ENCODE results near the gene PPM1B.
A peak's percentile ranks its signal among the peaks of the same experiment; 100 is the strongest.

PPM1B gene

DNA sequence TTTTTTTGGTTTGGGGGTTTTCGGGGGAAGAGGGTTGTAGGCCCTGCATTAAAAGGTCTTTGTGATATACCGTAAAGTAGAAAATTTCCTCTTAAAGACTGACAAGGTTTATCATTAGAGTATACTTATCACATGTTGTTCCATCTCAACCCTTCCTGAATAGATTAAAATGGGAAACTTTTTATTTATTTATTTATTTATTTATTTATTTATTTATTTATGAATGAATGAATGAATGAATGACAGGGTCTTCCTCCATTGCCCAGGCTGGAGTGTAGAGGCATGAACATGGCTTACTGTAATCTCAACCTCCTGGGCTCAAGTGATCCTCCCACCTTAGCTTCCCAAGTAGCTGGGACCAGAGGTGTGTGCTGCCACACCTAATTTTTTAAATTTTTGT, 58.1 kb downstream of the PPM1B start:
- Histone ChIP-seq H4K8ac (ENCODE audit: low read depth, low read length) (no peak overlapping the region), H2BK5ac (ENCODE audit: low read depth, low read length, poor library complexity) (no peak overlapping the region), H3K23ac (ENCODE audit: low read length) (no peak overlapping the region), H3K18ac (ENCODE audit: low read length) (no peak overlapping the region), H3K27ac (ENCODE audit: low read depth, low read length) (no peak overlapping the region), H3K4me1 (ENCODE audit: control insufficient read depth in 1 of 2, insufficient read depth in 2 of 2, low read length in 2 of 2) (no peaks in the 10 kb centered on the region), H3K9ac (ENCODE audit: low read length) (no peak overlapping the region), H2BK12ac (ENCODE audit: low read length) (no peak overlapping the region), H2AFZ (ENCODE audit: insufficient read depth, low read length, poor library complexity) (no peak overlapping the region), H3K4me3 (ENCODE audit: low read depth, low read length) (no peak overlapping the region), H2BK120ac (ENCODE audit: insufficient read depth, low read length, poor library complexity) (no peak overlapping the region), H3K27me3 (ENCODE audit: insufficient read depth, low read length) (no peaks in the 10 kb centered on the region), H3K4me2 (ENCODE audit: low read length) (no peak overlapping the region), H3K36me3 (ENCODE audit: control insufficient read depth in 1 of 2, insufficient read depth in 2 of 2, low read length in 2 of 2) (peaks cover 5 to 7% of the 10 kb centered on the region in 2 experiments), H4K12ac (ENCODE audit: low read depth, low read length) (no peak overlapping the region), H2AK5ac (ENCODE audit: low read length) (no peak overlapping the region), H3K79me2 (ENCODE audit: control insufficient read depth, insufficient read depth, low read length, poor library complexity) (no peaks in the 10 kb centered on the region), H3K14ac (ENCODE audit: low read length) (no peak overlapping the region), H3K79me1 (ENCODE audit: low read length) (no peaks in the 10 kb centered on the region), H3K9me3 (ENCODE audit: insufficient read depth, low read depth, low read length) (no peaks in the 10 kb centered on the region), H4K91ac (ENCODE audit: low read depth, low read length) (no peak overlapping the region), H3K4ac (ENCODE audit: low read depth, low read length) (no peak overlapping the region)
- no CpG with 5 or more reads among the region's 2 CpGs for WGBS (ENCODE audit: extremely low coverage, insufficient coverage, insufficient read length)
- DNase-seq: no peak

DNA sequence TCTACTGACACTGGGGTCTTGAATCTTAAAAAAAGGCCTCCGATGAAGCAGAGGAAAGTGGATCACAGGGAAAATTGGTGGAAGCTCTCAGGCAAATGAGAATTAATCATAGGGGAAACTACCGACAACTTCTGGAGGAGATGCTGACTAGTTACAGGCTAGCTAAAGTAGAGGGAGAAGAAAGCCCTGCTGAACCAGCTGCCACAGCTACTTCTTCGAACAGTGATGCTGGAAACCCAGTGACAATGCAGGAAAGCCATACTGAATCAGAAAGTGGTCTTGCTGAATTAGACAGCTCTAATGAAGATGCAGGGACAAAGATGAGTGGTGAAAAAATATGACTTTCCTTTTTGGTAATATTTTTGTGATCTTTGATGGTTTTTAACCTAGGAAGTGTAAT, 61.7 kb downstream of the PPM1B start:
- Histone ChIP-seq H3K4me3 (ENCODE audit: low read depth, low read length) (no peak overlapping the region), H3K9ac (ENCODE audit: low read length) (no peak overlapping the region), H3K9me3 (ENCODE audit: insufficient read depth, low read depth, low read length) (no peaks in the 10 kb centered on the region), H3K4me2 (ENCODE audit: low read length) (no peak overlapping the region), H3K23ac (ENCODE audit: low read length) (no peak overlapping the region), H2AFZ (ENCODE audit: insufficient read depth, low read length, poor library complexity) (no peak overlapping the region), H2BK12ac (ENCODE audit: low read length) (no peak overlapping the region), H3K4ac (ENCODE audit: low read depth, low read length) (peak overlapping the region; percentile 14), H2BK5ac (ENCODE audit: low read depth, low read length, poor library complexity) (no peak overlapping the region), H3K79me2 (ENCODE audit: control insufficient read depth, insufficient read depth, low read length, poor library complexity) (no peaks in the 10 kb centered on the region), H3K18ac (ENCODE audit: low read length) (no peak overlapping the region), H2AK5ac (ENCODE audit: low read length) (no peak overlapping the region), H3K14ac (ENCODE audit: low read length) (no peak overlapping the region), H4K12ac (ENCODE audit: low read depth, low read length) (no peak overlapping the region), H3K36me3 (ENCODE audit: control insufficient read depth in 1 of 2, insufficient read depth in 2 of 2, low read length in 2 of 2) (peaks cover 3 to 4% of the 10 kb centered on the region in 2 experiments), H3K27ac (ENCODE audit: low read depth, low read length) (no peak overlapping the region), H2BK120ac (ENCODE audit: insufficient read depth, low read length, poor library complexity) (no peak overlapping the region), H3K4me1 (ENCODE audit: control insufficient read depth in 1 of 2, insufficient read depth in 2 of 2, low read length in 2 of 2) (peaks cover 0 to 2% of the 10 kb centered on the region in 2 experiments), H4K8ac (ENCODE audit: low read depth, low read length) (no peak overlapping the region), H3K27me3 (ENCODE audit: insufficient read depth, low read length) (no peaks in the 10 kb centered on the region), H3K79me1 (ENCODE audit: low read length) (no peaks in the 10 kb centered on the region), H4K91ac (ENCODE audit: low read depth, low read length) (no peak overlapping the region)
- no CpG with 5 or more reads among the region's 3 CpGs for WGBS (ENCODE audit: extremely low coverage, insufficient coverage, insufficient read length)
- no peak for DNase-seq

GRCh38 chr2:44233450-44234128, 64.9 kb downstream of the PPM1B start:
- H3K4me2 ChIP-seq (ENCODE audit: low read length): no peak overlapping the region
- no peaks in the 10 kb centered on the region for H3K27me3 ChIP-seq (ENCODE audit: insufficient read depth, low read length)
- no peak overlapping the region for H2BK12ac ChIP-seq (ENCODE audit: low read length)
- H3K4me1 ChIP-seq (ENCODE audit: control insufficient read depth in 1 of 2, insufficient read depth in 2 of 2, low read length in 2 of 2): peaks cover 0 to 2% of the 10 kb centered on the region in 2 experiments
- H4K12ac ChIP-seq (ENCODE audit: low read depth, low read length): no peak overlapping the region
- H3K79me2 ChIP-seq (ENCODE audit: control insufficient read depth, insufficient read depth, low read length, poor library complexity): no peaks in the 10 kb centered on the region
- no peak overlapping the region for H3K9ac ChIP-seq (ENCODE audit: low read length)
- no peak overlapping the region for H2AFZ ChIP-seq (ENCODE audit: insufficient read depth, low read length, poor library complexity)
- H3K79me1 ChIP-seq (ENCODE audit: low read length): peaks cover 2% of the 10 kb centered on the region
- no peak overlapping the region for H2AK5ac ChIP-seq (ENCODE audit: low read length)
- no peak overlapping the region for H2BK120ac ChIP-seq (ENCODE audit: insufficient read depth, low read length, poor library complexity)
- H3K14ac ChIP-seq (ENCODE audit: low read length): no peak overlapping the region
- WGBS (ENCODE audit: extremely low coverage, insufficient coverage, insufficient read length): no CpG with 5 or more reads among the region's 2 CpGs
- H4K8ac ChIP-seq (ENCODE audit: low read depth, low read length): no peak overlapping the region
- H3K4ac ChIP-seq (ENCODE audit: low read depth, low read length): no peak overlapping the region
- H3K23ac ChIP-seq (ENCODE audit: low read length): no peak overlapping the region
- DNase-seq: peak in 1 of 2 donors; percentile 66
- no peak overlapping the region for H3K18ac ChIP-seq (ENCODE audit: low read length)
- H4K91ac ChIP-seq (ENCODE audit: low read depth, low read length): no peak overlapping the region
- no peak overlapping the region for H3K27ac ChIP-seq (ENCODE audit: low read depth, low read length)
- H3K4me3 ChIP-seq (ENCODE audit: low read depth, low read length): no peak overlapping the region
- H3K9me3 ChIP-seq (ENCODE audit: insufficient read depth, low read depth, low read length): no peaks in the 10 kb centered on the region
- H2BK5ac ChIP-seq (ENCODE audit: low read depth, low read length, poor library complexity): no peak overlapping the region
- H3K36me3 ChIP-seq (ENCODE audit: control insufficient read depth in 1 of 2, insufficient read depth in 2 of 2, low read length in 2 of 2): peaks cover 0 to 3% of the 10 kb centered on the region in 2 experiments

DNA sequence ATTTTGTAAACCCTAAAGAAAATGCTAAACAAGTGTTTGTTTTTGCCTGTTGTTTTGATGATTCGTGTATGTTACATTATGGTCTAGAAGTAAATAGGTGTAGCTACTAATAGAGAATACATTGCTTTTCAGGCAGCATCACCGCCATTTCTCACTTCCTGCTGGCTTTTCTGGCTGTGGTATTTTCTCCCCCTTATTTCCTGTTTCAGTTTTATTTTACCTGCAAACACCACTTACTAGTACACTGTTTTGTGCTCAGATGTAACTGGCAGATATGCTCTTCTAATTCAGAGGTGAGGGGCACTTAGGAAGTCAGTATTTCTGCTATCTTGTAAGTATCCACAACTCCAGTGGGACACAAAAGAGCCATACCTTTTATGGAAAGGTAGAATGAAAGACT, 68.5 kb downstream of the PPM1B start:
- H3K27me3 ChIP-seq (ENCODE audit: insufficient read depth, low read length): no peaks in the 10 kb centered on the region
- no peak overlapping the region for H3K4ac ChIP-seq (ENCODE audit: low read depth, low read length)
- no peaks in the 10 kb centered on the region for H3K9me3 ChIP-seq (ENCODE audit: insufficient read depth, low read depth, low read length)
- H4K12ac ChIP-seq (ENCODE audit: low read depth, low read length): no peak overlapping the region
- no peak overlapping the region for H2BK5ac ChIP-seq (ENCODE audit: low read depth, low read length, poor library complexity)
- no peak overlapping the region for H2AK5ac ChIP-seq (ENCODE audit: low read length)
- no peak overlapping the region for H3K14ac ChIP-seq (ENCODE audit: low read length)
- no peaks in the 10 kb centered on the region for H3K36me3 ChIP-seq (ENCODE audit: control insufficient read depth in 1 of 2, insufficient read depth in 2 of 2, low read length in 2 of 2)
- H3K4me1 ChIP-seq (ENCODE audit: control insufficient read depth in 1 of 2, insufficient read depth in 2 of 2, low read length in 2 of 2): peaks cover 0 to 2% of the 10 kb centered on the region in 2 experiments
- peaks cover 2% of the 10 kb centered on the region for H3K79me1 ChIP-seq (ENCODE audit: low read length)
- no CpG with 5 or more reads among the region's 2 CpGs for WGBS (ENCODE audit: extremely low coverage, insufficient coverage, insufficient read length)
- H4K8ac ChIP-seq (ENCODE audit: low read depth, low read length): no peak overlapping the region
- no peak overlapping the region for H3K18ac ChIP-seq (ENCODE audit: low read length)
- H3K27ac ChIP-seq (ENCODE audit: low read depth, low read length): no peak overlapping the region
- no peak overlapping the region for H3K4me2 ChIP-seq (ENCODE audit: low read length)
- no peak overlapping the region for H2AFZ ChIP-seq (ENCODE audit: insufficient read depth, low read length, poor library complexity)
- H3K4me3 ChIP-seq (ENCODE audit: low read depth, low read length): no peak overlapping the region
- H2BK120ac ChIP-seq (ENCODE audit: insufficient read depth, low read length, poor library complexity): no peak overlapping the region
- H3K23ac ChIP-seq (ENCODE audit: low read length): no peak overlapping the region
- DNase-seq: no peak
- H3K9ac ChIP-seq (ENCODE audit: low read length): no peak overlapping the region
- no peak overlapping the region for H2BK12ac ChIP-seq (ENCODE audit: low read length)
- no peaks in the 10 kb centered on the region for H3K79me2 ChIP-seq (ENCODE audit: control insufficient read depth, insufficient read depth, low read length, poor library complexity)
- no peak overlapping the region for H4K91ac ChIP-seq (ENCODE audit: low read depth, low read length)

Measured in trophoblast cell (in vitro differentiated cells and primary cell).